GM12878 (cell line): Measurements from ENCODE around the gene IL4I1. TPM values are rescaled to one million over a fixed set of nuclear protein-coding genes. Genes with fewer than 3 reads are reported as not detected.

Experiments used
- ATAC-seq: fragments of 200-7000 bp; cut with Tn5 transposase; 3 replicates; pipeline ENCODE4 v1.9.1; 2020; ENCODE audit warnings: mild to moderate bottlenecking, moderate library complexity
- BruUV-seq: library from RNA; stranded (reverse); fragments of 400-500 nt; replicated peaks from 2 replicates; lab custom pipeline; 2021; lab: Mats Ljungman, UMichigan
- CTCF ChIA-PET: fragments of 300-600 bp; sonication (Branson Sonifier 250); formaldehyde crosslinking; extraction: SDS; loops from one replicate; lab custom pipeline; 2021; ENCODE audit warnings: inconsistent platforms; lab: Yijun Ruan, JAX
- POLR2A ChIA-PET: fragments of 350-600 bp; formaldehyde crosslinking; extraction: SDS; loops from one replicate; lab custom pipeline; 2021; ENCODE audit warnings: inconsistent platforms; lab: Charles Lee
- RAD21 ChIA-PET: fragments of 300-600 bp; sonication (Branson Sonifier 250); formaldehyde crosslinking; loops from one replicate; lab custom pipeline; 2023; ENCODE audit warnings: antibody characterized with exemption; ENCODE audit not compliant: unreplicated experiment; lab: Charles Lee
- SMC1A ChIA-PET: fragments of 300-600 bp; sonication (Branson Sonifier 250); formaldehyde crosslinking; loops from one replicate; lab custom pipeline; 2023; ENCODE audit not compliant: unreplicated experiment, uncharacterized antibody; lab: Charles Lee
- DNase-seq: peaks from one replicate; pipeline ENCODE4 v3.0.0-alpha.2; 2011; ENCODE audit warnings: low read depth, low spot score
- FAIRE-seq: peaks from 3 replicates; lab custom pipeline; 2011; peaks lifted over from hg19 to GRCh38; lab: Jason Lieb, UNC
- H2AFZ ChIP-seq: 2 replicates; pipeline ENCODE4 v1.6.0; 2011; ENCODE audit warnings: low read depth, low read length, control low read depth; ENCODE audit not compliant: control insufficient read depth
- H3K27ac ChIP-seq: 2 replicates; pipeline ENCODE4 v1.5.1; 2011; ENCODE audit warnings: control low read depth; ENCODE audit not compliant: control insufficient read depth, insufficient read depth
- H3K27me3 ChIP-seq, 2 experiments: replicated peaks in 1 of 2; 2 replicates each; pipeline versions ENCODE4 v1.6.0 to v1.6.1; 2011; ENCODE audit warnings: low read length in 1 of 2; ENCODE audit not compliant: control insufficient read depth in 2 of 2, insufficient read depth in 2 of 2
- H3K36me3 ChIP-seq, 2 experiments: 2 replicates each; pipeline ENCODE4 v1.5.1; 2011; ENCODE audit warnings: low read length in 1 of 2; ENCODE audit not compliant: control insufficient read depth in 2 of 2, insufficient read depth in 2 of 2
- H3K4me1 ChIP-seq: 2 replicates; pipeline ENCODE4 v1.6.1; 2011; ENCODE audit warnings: mild to moderate bottlenecking, low read length, moderate library complexity, mixed read lengths; ENCODE audit not compliant: control insufficient read depth, insufficient read depth
- H3K4me2 ChIP-seq: 2 replicates; pipeline ENCODE4 v1.6.0; 2011; ENCODE audit warnings: control low read depth; ENCODE audit not compliant: control insufficient read depth, insufficient read depth
- H3K4me3 ChIP-seq: fragments of 200-600 bp; sonication (generic); 2 replicates; pipeline ENCODE4 v1.5.1; 2016
- H3K79me2 ChIP-seq: 2 replicates; pipeline ENCODE4 v1.6.0; 2011; ENCODE audit warnings: low read length; ENCODE audit not compliant: control insufficient read depth, insufficient read depth
- H3K9ac ChIP-seq: 2 replicates; pipeline ENCODE4 v1.8.0; 2011; ENCODE audit warnings: low read length, control low read depth, mixed read lengths; ENCODE audit not compliant: control insufficient read depth, insufficient read depth
- H3K9me3 ChIP-seq: replicated peaks from 3 replicates; pipeline ENCODE4 v1.5.1; 2011; ENCODE audit warnings: mild to moderate bottlenecking, low read length; ENCODE audit not compliant: control insufficient read depth, insufficient read depth
- H4K20me1 ChIP-seq: 2 replicates; pipeline ENCODE4 v1.6.0; 2011; ENCODE audit not compliant: control insufficient read depth, insufficient read depth
- BRCA1 ChIP-seq: IDR thresholded peaks from 2 replicates; pipeline ENCODE4 v1.6.1; 2011; ENCODE audit warnings: low read depth, low read length, improper control_type of control experiment
- SKIL ChIP-seq: fragments of 450-650 bp; IDR thresholded peaks from 2 replicates; pipeline ENCODE4 v1.6.1; 2017; ENCODE audit warnings: mild to moderate bottlenecking, low read depth, inconsistent platforms; ENCODE audit not compliant: poor library complexity, severe bottlenecking
- WGBS: methylation state at CpG from one replicate; pipeline ENCODE4 v1.1.6; 2016; ENCODE audit warnings: low lambda C conversion rate; ENCODE audit not compliant: insufficient replicate concordance, insufficient coverage; ENCODE audit errors: missing lambda C conversion rate; 5-methylcytosine and 5-hydroxymethylcytosine counted together
- in situ Hi-C: fragments of 300-500 bp; cut with MboI; formaldehyde crosslinking; loops from 9 replicates; pipeline ENCODE4 v1.14.3; 2018; ENCODE audit warnings: mixed read lengths
- intact Hi-C: fragments of 100-400 bp; cut with micrococcal nuclease; formaldehyde crosslinking; loops from one replicate; pipeline ENCODE4 v1.14.2; 2022; ENCODE audit not compliant: unreplicated experiment
- polyA plus RNA-seq, 11 experiments: library from polyadenylated mRNA; depleted of rRNA in 4 of 11; unstranded in 6 of 11; stranded (reverse) in 5 of 11; fragments of >200 nt; fragmentation: Nextera tagmentation in 4 of 11; fragmentation: Illumina TruSeq in 1 of 11; extraction: Ambion mirVana in 4 of 11; extraction: Trizol in 1 of 11; gene quantifications; 1 replicate in 1 of 11; 2 replicates in 10 of 11; pipeline versions ENCODE4 v1.2.1 to v1.2.3, GENCODE V29; 2011 to 2016; ENCODE audit warnings: inconsistent platforms in 2 of 11, missing spikeins in 2 of 11, low read depth in 1 of 11
- total RNA-seq, 4 experiments: library from RNA; depleted of rRNA in 3 of 4; stranded (reverse); fragments of >200 nt in 3 of 4; fragmentation: Illumina TruSeq in 1 of 4; extraction: Trizol in 1 of 4; gene quantifications; 2 replicates each; pipeline versions ENCODE4 v1.2.1 to v1.2.3, GENCODE V29; 2013 to 2021
- TF ChIP-seq, protein P1 (sequence below): IDR thresholded peaks from 2 replicates; pipeline ENCODE4 v1.6.1; 2011; ENCODE audit warnings: low read depth, mild to moderate bottlenecking, low read length, moderate library complexity, borderline replicate concordance; ENCODE audit errors: extremely low read depth

IL4I1 gene
- total and polyA plus RNA-seq, 10 of the 15 experiments (the other 5 are each of a cell fraction or from before 2014, with no cell fraction given) = 0.62 to 83.8 (median 42.8) TPM

DNA sequence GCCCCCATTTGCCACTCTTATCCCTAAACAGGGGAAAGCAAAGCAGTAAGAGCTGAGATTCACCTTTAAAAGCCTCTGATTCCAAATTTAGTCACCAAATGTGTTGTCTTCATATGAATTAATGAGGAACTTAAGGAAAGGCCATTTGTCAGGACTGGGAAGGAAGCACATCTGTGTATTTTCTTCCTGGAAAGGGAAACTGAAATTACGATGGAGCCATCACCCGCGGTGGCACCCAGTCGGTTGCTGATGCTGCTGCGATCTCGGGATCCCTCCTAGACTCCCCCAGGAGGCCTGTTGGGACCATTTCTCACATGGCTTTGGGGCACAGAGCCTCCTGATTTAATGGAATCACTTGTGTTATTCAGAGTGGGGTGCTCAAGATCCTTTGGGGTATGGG, 7.4 kb upstream of the IL4I1 start:
- H3K79me2 ChIP-seq = peaks cover 21% of the 10 kb centered on the region
- H3K9me3 ChIP-seq = no peaks in the 10 kb centered on the region; the same call in 2 of the 3 replicates
- H3K4me1 ChIP-seq = peaks cover 62% of the 10 kb centered on the region
- no peak overlapping the region for H3K4me3 ChIP-seq
- no TSS peak for BruUV-seq
- CTCF ChIA-PET = no interaction called here
- H3K27me3 ChIP-seq = no peaks in the 10 kb centered on the region
- SMC1A ChIA-PET = interaction anchor here (1.5 kb wide), 1 partner anchor 9 kb away, joined by 6 read pairs; no protein-coding TSS in a partner anchor
- in situ Hi-C loops (no loop called here), intact Hi-C loops (no loop called here)
- H3K4me2 ChIP-seq = peak overlapping the region; percentile 62
- H3K9ac ChIP-seq = peak overlapping the region; percentile 18
- peak overlapping the region; percentile 57 for H3K27ac ChIP-seq
- WGBS = 33% methylated on average over 6 of the region's 6 CpGs
- FAIRE-seq (no peak), DNase-seq (no peak), ATAC-seq (no peak)
- H2AFZ ChIP-seq = peak overlapping the region; percentile 57; the same call in 1 of the 2 replicates
- RAD21 ChIA-PET = no interaction called here
- POLR2A ChIA-PET = interaction anchor here (0.9 to 1.1 kb wide), 2 partner anchors 9 to 12 kb away, joined by 3 read pairs; no protein-coding TSS in a partner anchor
- TF ChIP-seq BRCA1 (no peak), SKIL (no peak)
- TF ChIP-seq, protein P1, sequence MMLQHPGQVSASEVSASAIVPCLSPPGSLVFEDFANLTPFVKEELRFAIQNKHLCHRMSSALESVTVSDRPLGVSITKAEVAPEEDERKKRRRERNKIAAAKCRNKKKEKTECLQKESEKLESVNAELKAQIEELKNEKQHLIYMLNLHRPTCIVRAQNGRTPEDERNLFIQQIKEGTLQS = no peak
- H4K20me1 ChIP-seq = peaks cover 3% of the 10 kb centered on the region; the same call in 1 of the 2 replicates
- H3K36me3 ChIP-seq = peaks cover 6 to 14% of the 10 kb centered on the region in 2 experiments; a peak in 3 of 4 replicates
